Esophagus squamous epithelium (tissue), 5 donors: ENCODE data around the gene COQ7. TPM values are rescaled to one million over a fixed set of nuclear protein-coding genes. Genes with fewer than 3 reads are reported as not detected.

ENCODE experiments used
- DNase-seq: peaks from one replicate; lab custom pipeline; 2025; lab: John Stamatoyannopoulos, UW
- H3K27ac ChIP-seq, 4 donors: fragments of 200-600 bp; sonication (generic); one replicate each; pipeline ENCODE4 v1.5.1; 2016 to 2019; ENCODE audit warnings: mild to moderate bottlenecking in 1 of 4
- H3K27me3 ChIP-seq, 4 donors: fragments of 200-600 bp; sonication (generic); 1 replicate in 3 of 4; 2 replicates in 1 of 4; pipeline versions ENCODE4 v1.5.1 to v1.6.0; 2017 to 2021; ENCODE audit warnings: antibody characterized with exemption in 1 of 4
- H3K36me3 ChIP-seq, 3 donors: fragments of 200-600 bp; sonication (generic); one replicate each; pipeline ENCODE4 v1.5.1; 2016 to 2019
- H3K4me1 ChIP-seq, 3 donors: fragments of 200-600 bp; sonication (generic); one replicate each; pipeline ENCODE4 v1.5.1; 2017 to 2019
- H3K4me3 ChIP-seq, 4 donors: fragments of 200-600 bp; sonication (generic); 1 replicate in 3 of 4; 2 replicates in 1 of 4; pipeline ENCODE4 v1.5.1; 2016 to 2019; ENCODE audit warnings: mild to moderate bottlenecking in 2 of 4, moderate library complexity in 1 of 4
- H3K9me3 ChIP-seq, 3 donors: fragments of 200-600 bp; sonication (generic); one replicate each; pipeline ENCODE4 v1.5.1; 2016 to 2019
- CTCF ChIP-seq, 6 experiments: fragments of 450-650 bp in 4 of 6; fragments of 200-600 bp in 2 of 6; sonication (generic) in 2 of 6; IDR thresholded peaks; one replicate each; pipeline ENCODE4 v1.5.1; 2016 to 2019; ENCODE audit warnings: antibody characterized with exemption in 6 of 6, mild to moderate bottlenecking in 4 of 6, moderate library complexity in 4 of 6
- POLR2A ChIP-seq, 4 donors: fragments of 450-650 bp; IDR thresholded peaks; one replicate each; pipeline ENCODE4 v1.6.1; 2017; ENCODE audit warnings: antibody characterized with exemption in 4 of 4, mild to moderate bottlenecking in 4 of 4, moderate library complexity in 3 of 4
- WGBS, 2 donors: methylation state at CpG; one replicate each; pipeline ENCODE4 v1.1.5; 2018; 5-methylcytosine and 5-hydroxymethylcytosine counted together
- intact Hi-C: fragments of 100-400 bp; cut with DNase I; formaldehyde crosslinking; loops from one replicate; pipeline ENCODE4 v1.15.0; 2022
- total RNA-seq, 4 donors: library from RNA; depleted of rRNA; stranded (reverse); fragments of >200 nt; gene quantifications; one replicate each; pipeline ENCODE4 v1.1.0, GENCODE V29; 2016
- donor health status: DM: yes; HTN: yes; CAD: no.

The COQ7 gene
- total RNA-seq, 4 donors from 2014 or later: 5.6 to 14.4 (median 12.5) TPM

DNA sequence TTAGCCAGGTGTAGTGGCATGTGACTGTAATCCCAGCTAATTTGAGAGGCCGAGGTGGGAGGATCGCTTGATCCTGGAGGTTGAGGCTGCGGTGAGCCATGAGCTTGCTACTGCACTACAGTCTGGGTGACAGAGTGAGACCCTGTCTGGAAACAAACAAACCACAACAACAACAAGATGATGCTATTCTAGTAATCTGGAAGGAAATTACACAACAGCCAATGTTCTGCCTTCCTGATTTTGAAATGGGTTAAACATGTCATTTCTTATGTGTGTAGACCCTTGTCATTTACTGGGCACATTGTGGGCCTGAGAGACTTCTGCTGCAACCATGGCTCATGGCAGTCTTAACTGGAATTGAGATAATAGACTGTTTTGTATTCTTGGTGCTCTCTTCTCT, 5.9 kb downstream of the COQ7 start:
- Histone ChIP-seq H3K9me3 (no peaks in the 10 kb centered on the region), H3K36me3 (peaks cover 0 to 73% (median 8%) of the 10 kb centered on the region in 3 donors), H3K4me1 (peaks cover 1 to 14% (median 11%) of the 10 kb centered on the region in 3 donors), H3K4me3 (no peak overlapping the region), H3K27me3 (no peaks in the 10 kb centered on the region), H3K27ac (no peak overlapping the region)
- no peak for TF ChIP-seq CTCF (IDR thresholded peaks at IDR 0.05)
- TF ChIP-seq POLR2A (IDR thresholded peaks at IDR 0.05): no peak
- 78 to 85% methylated on average over 3 of the region's 3 CpGs for WGBS, 2 donors
- intact Hi-C loops: loop anchor here (5.0 kb wide), 1 partner anchor 91 kb away; the partner anchor contains the start of gene TMC7
- no peak for DNase-seq

- Histone ChIP-seq H3K36me3 (peaks cover 0 to 78% (median 8%) of the 10 kb centered on the region in 3 donors), H3K27ac (no peak overlapping the region), H3K4me3 (no peak overlapping the region), H3K4me1 (peaks cover 0 to 9% (median 6%) of the 10 kb centered on the region in 3 donors), H3K9me3 (no peaks in the 10 kb centered on the region), H3K27me3 (no peaks in the 10 kb centered on the region)
- TF ChIP-seq CTCF (IDR thresholded peaks at IDR 0.05) (no peak), POLR2A (IDR thresholded peaks at IDR 0.05) (no peak)
- intact Hi-C loops: loop anchor here (5.0 kb wide), 1 partner anchor 92 kb away; the partner anchor contains the start of gene TMC7
- WGBS, 2 donors: 76 to 83% methylated on average over 7 of the region's 7 CpGs
- no peak for DNase-seq
These were observed 6.4 kb downstream of the COQ7 start for GRCh38 chr16:19073863-19074262.

DNA sequence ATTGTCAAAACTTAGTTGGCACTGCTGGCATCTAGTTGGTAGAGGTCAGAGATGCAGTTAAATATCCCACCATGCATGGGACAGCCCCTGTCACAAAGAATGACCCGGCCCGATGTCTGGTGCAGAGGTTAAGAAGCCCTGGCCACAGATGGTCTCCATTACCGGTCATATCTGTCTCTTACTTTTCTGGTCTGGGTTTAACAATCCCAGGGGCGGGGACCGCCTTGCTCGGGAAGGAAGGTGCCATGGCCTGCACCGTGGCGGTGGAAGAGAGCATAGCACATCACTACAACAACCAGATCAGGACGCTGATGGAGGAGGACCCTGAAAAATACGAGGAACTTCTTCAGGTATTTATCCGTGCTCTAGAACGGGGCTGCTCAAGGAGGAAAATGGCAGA, 8.1 kb downstream of the COQ7 start:
- intact Hi-C loops: no loop called here

DNA sequence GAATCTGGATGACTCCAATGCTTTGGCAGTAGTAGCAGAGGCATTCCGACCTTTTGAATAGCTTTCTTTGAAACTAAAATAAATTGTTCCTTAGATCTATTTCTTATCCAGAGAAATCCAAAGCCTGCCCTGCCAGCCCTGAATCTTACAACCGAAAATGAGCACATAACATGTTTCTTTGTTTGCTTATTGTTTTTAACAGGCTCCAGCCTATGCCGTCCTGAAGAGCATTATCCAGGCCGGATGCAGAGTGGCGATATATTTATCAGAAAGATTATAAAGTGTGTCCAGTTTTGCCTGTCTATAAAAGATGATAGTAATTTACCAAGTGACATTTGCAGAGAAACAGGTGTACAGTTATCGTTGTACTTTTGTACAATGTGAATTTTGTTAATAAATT, 10.5 kb downstream of the COQ7 start:
- 83 to 93% methylated on average over 6 of the region's 6 CpGs for WGBS, 2 donors
- no peak for DNase-seq

More for the DNA sequence above, 8.1 kb downstream of the COQ7 start:
- 91 to 96% methylated on average over 4 to 12 of the region's 12 CpGs for WGBS, 2 donors
- H3K4me3 ChIP-seq: no peak overlapping the region
- no peaks in the 10 kb centered on the region for H3K9me3 ChIP-seq
- no peak overlapping the region for H3K27ac ChIP-seq
- H3K4me1 ChIP-seq: no peaks in the 10 kb centered on the region
- DNase-seq: no peak
- H3K27me3 ChIP-seq: no peaks in the 10 kb centered on the region
- peaks cover 0 to 88% (median 8%) of the 10 kb centered on the region in 3 donors for H3K36me3 ChIP-seq
- TF ChIP-seq POLR2A (IDR thresholded peaks at IDR 0.05) (no peak), CTCF (IDR thresholded peaks at IDR 0.05) (no peak)

More for the DNA sequence above, 10.5 kb downstream of the COQ7 start:
- intact Hi-C loops: no loop called here
- H3K27ac ChIP-seq: no peak overlapping the region
- peaks cover 0 to 87% (median 8%) of the 10 kb centered on the region in 3 donors for H3K36me3 ChIP-seq
- no peaks in the 10 kb centered on the region for H3K27me3 ChIP-seq
- no peak overlapping the region for H3K4me3 ChIP-seq
- H3K9me3 ChIP-seq: no peaks in the 10 kb centered on the region
- no peaks in the 10 kb centered on the region for H3K4me1 ChIP-seq
- TF ChIP-seq POLR2A (IDR thresholded peaks at IDR 0.05) (no peak), CTCF (IDR thresholded peaks at IDR 0.05) (no peak)
